ENCODE measurements around the gene FLOT1.

The FLOT1 gene

DNA sequence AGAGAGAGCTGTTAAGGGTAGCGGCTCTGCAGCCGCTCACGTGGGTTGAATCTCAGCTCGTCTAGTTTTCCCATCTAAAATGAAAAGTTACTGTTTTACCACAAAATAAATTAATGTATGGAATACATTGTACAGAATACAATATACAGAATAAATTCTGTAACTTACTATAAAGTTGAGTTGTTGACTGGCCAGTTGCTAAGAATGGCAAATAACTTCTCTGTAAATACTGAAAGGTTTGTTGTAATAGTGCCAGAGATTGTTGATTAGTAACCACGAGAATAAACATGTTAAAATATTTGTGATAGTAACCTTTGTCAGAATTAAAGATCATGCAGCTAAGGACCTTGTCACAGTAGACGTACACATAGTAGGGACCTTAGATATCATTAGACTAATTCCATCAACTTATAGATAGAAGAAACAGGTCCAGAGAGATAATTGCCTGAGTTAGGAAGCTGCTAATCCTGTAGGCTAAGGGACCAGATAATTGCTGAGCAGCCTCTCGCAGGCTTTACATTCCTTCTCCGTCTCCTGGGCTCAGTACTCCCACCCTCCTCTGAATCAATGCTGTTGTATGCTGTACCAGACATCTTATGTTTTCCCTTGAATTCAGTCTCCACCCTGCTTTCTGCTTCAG is 51.2 kb downstream of the FLOT1 start:
- no peak for DNase-seq

DNA sequence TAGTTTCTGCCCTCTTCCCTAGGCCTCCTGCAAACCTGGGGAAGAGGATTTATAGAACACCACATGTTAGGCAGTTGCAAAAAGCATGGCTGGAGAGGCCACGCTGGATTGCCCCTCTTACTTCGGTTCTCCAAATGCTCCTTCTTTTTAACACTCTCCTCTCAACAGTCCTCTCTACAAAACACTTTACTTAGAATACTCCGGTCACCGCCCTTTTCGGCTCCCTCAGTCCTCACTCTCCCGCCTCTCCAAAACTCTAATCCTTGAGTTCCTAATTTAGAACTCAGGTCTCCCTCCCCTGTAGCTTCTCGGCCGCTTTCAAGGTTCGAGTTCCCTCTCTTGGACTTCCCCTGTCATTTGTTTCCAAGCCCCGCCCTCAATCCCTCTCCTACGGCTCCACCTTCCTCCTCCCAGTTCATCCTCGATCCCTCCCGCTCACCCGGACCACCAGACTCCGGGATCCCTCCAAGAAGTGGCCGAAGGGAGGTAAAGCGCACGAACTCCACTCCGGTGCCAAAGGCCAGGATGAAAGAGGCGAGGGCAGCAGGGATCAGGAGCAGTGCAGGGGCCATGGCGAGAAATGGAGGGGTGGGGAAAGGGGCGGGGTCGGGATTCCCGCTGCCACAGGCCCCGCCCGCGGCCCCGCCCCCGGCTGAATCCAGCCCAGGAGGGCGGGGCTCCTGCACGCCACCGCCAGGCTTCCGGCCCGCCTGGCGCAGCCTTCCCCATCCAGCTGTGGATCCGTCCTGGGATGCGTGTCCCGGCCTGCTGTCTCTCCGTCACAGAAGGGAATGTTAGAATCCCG is 51.9 kb downstream of the FLOT1 start, which contains the start of gene NRM:
Gene NRM (minus strand): TSS at position 582 of the 805 bp plus-strand sequence. CDS start 10 bp downstream, at position 572.
- no peak for DNase-seq

DNA sequence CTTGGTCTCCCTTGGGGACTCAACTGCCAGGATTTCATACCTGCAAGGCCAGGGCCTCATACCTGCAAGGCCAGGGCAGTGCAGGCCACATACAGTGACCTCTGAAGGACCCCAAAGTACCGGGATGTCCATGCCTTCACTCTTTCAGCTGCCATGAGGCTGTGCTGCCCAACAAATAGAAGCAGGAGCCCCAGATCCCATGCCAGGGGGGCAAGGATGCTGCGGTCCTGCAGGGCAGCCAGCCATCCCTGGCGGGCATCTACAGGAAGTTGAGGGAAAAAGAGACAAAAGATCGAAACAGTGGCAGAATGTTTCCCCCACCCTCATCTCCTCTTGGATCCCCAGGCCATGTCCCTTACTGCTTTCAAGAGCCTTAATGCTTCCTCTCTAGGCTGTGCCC is 52.5 kb downstream of the FLOT1 start:
- no peak for DNase-seq

DNA sequence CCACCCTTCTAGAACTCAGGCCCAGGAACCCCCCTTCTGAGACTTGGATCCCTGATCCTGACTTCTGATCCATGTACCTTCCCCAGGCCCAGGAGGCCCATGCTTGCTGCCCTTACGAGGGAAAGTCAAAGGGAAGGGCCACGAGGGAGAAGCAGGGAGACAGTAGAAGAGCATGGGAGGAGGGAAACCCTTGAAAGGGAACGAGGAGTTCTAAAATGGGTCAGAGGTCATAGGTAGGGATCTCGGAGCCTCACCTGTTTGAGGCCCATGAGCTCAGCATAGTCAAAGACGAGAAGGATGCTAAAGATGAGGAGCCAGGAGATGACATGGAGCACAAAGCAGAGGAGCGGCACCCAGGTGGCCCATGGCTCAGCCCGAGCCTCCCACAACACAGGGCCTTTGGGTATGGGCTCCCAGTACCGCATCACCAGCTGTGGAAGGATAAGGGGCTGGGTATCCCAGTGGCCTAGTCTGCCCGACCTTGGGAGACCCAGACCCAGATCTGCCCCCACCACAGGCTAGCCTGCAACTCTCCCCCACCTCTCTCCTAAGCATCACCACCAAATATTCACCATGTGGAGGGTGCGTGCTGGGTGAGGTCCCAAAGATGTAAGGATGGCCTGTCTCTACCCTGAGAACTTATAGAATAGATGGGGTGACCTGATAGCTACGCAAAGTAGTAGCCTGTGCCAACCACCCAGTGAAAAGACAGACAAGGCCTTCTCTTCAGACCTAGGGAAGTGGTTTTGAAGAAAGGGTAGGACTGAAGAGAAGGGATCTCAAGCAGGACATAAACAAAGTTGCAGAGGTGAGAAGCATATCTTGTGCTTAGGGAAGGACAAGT is 53.2 kb downstream of the FLOT1 start:
- DNase-seq, result no peak

DNA sequence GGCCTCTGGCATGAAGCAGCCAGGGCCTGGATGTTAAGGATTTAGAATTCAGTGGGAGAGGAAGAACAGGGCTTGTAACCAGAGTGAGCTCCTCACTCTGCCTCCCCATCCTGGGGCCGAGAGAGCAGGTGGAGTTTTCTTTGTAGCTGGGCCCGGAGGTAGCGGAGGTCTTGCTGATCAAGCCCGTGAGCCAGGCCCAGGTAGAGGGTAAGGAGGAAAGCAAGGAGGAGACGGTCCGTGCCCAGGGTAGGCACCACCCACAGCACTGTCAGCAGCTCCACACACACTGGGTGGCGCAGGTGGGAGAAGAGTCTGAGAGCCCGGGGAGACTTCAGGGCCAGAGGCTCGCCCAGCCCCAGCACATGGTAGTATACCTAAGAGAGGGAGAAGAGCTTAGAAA is 53.9 kb downstream of the FLOT1 start:
- DNase-seq, result no peak

DNA sequence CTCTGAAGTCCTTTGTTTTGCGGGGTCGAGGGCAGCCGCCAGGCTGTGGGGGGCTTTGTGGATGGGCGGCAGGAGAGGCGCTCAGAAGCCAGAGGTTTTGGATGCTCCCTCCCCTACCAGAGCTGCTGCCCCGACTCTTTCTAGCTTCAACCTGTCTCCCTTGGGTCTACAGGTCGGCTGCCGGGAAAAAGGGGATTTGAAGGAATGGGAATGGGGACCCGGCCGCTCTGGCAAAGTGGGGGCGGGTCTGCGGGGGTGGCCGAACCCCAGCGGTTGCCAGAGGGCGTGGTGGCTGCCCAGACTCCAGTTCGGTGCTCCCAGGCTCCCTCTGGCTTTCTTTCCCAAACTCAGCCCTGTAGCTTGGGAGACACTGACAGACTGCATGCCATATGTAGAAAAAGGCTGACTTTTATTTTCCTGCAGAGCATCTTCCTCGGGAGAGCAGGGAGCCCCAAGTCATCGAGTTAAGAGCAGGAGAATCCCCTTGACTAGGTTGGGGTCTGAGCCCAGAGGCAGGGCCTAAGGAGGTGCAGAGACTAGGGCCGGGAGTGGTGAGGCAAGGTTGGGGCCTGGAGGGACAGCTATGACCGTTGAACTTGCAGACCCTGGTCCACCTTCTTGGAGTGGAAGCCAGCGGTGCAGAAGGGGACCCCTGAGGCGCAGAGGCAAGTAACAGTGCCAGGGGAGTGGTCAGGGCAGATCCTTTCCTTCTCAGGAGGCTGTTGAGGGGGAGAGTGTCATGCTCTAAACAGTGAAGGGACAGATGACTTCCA is 54.6 kb downstream of the FLOT1 start:
- DNase-seq, result no peak

DNA sequence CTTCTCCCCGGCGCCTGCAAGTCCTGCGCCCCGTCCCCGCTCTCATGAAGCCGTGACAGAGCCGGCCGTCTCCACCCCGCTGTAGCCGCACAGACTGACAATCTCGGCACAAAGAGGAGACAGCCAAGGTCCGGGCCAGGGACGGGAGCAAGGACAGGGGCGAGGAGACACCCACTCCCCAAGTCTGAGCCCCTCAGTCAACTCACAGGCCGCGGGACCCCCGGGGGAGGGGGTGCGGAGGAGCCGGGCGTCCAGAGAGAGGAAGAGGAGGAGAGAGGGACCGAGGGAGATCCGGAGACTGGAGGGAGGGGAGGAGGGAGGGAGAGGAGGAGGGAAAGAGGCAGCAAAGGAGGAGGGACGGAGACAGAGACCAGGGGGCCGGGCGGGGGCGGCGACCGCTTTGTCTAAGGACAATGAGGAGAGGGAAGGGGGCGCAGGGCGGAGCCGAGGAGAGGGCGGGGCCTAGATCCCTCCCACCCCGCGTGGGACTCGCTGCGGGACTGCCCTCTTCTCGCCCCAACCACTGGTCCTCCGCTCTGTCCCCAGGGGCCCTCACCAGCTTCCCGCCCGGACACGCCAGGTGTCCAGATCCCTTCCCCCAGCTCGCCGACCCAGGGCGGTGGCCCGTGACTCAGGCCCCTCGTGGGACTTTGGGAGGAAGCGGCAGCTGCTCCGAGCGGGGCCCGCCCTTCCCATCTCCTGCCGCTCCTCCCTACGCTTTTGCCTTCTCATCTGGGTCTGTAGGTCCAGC is 55.4 kb downstream of the FLOT1 start:
- no peak for DNase-seq

DNA sequence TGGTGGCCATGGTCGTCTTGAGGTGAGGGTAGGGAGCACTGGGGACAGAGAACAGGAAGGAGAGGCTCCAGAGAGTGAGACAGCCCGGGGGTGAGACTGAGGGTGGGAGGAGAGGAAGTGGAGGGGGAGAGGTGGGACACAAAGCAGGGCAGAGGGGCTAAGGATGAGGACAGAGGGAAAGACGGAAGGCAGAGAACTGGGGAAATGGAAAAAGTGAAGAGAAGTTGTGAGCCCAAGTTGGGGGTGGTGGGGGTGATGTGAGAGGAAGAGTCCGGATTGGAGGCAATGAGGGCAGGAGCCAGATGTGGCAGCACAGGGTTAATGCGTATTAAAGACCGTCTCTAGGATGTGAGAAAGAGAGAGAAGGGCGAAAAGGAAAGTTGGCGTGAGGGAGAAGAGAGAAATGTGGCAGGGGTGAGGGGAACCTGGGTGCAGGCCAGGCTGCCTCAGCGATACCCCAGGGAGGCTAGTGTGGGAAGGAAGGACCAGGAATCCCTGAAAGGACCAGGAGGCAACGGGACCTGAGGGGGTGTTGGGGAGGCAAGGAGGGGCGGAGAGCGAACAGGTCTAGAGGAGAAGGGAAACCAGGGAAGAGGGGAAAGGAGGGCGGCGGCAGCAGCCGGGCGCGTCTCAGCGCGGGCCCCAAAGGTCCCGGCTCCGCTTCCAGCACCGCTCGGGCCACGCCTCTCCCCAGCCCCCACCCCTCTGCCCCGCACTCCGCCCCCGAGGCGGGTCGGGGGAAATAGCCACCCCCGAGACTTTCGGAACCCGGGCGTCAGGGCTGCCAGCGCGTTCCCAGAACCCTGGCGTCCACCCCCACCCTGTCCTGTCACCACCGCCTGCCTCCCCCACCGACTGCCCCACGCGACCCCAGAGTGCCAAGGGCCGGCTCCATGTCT is 56.2 kb downstream of the FLOT1 start, which contains the start of gene PPP1R18:
Gene PPP1R18 (minus strand): TSS at position 637 of the 899 bp plus-strand sequence. CDS start 627 bp downstream, at position 10.
- no peak for DNase-seq

DNA sequence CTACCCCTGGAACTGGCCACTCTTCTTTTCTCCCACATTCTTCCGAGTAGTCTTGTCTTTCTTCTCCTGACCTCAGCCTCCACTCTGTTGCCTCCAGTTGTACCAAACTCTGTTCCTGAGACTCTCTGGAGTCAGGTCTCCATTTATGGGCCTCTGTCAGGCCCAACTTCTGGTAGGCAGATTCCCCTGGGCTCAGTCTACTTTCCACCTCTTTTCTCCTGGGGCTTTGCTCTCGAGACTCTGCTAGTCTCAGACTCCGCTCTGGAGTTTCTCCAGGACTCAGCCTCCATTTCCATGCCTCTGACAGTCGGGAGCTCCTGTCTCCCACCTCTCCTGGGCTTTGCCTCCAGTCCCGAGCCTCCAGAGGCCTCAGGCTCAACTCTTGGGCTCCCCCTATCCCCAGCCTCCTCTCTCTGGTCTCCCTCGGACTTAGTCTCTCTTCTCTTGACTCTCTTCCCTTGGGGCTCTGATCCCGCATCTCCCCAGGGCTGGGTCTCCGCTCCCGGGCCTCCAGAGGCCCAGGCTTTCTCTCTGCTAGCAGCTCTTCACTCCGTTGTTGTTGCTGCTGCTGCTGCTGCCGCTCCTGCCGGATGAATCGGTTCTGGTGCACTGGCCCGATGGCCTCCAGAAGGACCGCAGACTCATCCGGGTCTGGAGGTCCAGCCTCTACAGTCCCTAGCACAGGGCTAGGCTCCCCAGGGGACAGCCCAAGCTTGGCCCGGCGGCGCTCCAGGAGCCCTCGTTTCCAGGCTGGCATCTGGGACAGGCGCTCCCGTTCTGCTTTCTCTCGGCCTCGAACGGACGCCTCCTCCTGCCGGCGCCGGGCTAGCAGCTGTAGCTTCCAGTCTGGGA is 57.1 kb downstream of the FLOT1 start:
- DNase-seq, result no peak

DNA sequence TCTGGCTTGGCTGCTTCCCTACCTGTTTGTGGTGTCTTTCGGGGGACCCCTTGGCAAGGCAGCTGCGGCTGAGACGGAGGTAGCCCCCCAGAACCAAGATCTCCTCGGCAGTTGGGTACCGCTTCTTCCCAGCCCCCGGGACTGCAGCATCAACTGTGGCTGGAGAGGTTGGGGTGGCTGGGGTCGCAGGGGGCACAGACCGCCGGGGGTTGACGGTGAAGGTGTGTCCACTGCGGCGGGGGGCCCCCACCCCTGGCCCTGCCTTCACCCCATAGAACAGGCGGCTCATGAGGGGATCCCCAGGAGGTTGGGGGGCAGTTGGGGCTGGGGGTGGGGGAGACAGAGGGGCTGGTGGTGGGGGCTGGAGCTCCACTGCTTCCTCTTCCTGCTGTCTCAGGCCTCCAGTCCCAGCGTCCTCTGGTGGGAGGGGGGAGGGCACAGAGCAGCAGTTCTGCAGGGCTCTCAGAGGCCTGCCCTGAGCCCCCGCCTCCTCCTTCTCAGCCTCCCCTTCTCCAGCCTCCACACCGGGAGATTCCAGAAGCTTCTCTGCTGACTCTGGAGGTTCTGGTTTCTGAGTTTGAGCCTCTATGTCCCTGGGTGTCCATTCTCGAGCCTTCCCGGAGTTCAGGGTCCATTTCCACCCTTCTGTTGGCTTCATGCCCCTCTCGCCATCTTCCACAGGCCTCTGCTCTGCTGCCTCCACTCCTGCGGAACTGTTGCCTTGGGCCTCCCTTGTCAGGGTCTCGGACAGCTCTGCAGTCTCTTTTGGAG is 57.9 kb downstream of the FLOT1 start:
- DNase-seq, result no peak

DNA sequence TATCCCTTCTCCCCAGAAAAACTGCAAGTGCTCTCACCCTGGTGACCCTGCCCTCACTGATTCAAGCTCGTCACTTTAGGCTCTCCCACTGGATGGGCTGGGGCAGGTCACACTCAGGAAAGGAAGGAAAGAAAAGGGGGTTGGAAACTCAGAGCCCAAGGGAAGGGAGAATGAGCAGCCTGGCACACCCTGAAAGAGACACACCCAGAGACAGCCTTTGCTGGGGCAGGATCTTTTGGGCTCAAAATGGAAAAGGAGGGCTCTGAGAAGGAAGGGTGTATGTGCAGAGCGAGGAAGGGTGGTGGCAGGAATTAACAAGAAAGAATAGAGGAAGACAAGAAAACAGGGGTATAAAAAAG is 58.5 kb downstream of the FLOT1 start:
- DNase-seq, result no peak

DNA sequence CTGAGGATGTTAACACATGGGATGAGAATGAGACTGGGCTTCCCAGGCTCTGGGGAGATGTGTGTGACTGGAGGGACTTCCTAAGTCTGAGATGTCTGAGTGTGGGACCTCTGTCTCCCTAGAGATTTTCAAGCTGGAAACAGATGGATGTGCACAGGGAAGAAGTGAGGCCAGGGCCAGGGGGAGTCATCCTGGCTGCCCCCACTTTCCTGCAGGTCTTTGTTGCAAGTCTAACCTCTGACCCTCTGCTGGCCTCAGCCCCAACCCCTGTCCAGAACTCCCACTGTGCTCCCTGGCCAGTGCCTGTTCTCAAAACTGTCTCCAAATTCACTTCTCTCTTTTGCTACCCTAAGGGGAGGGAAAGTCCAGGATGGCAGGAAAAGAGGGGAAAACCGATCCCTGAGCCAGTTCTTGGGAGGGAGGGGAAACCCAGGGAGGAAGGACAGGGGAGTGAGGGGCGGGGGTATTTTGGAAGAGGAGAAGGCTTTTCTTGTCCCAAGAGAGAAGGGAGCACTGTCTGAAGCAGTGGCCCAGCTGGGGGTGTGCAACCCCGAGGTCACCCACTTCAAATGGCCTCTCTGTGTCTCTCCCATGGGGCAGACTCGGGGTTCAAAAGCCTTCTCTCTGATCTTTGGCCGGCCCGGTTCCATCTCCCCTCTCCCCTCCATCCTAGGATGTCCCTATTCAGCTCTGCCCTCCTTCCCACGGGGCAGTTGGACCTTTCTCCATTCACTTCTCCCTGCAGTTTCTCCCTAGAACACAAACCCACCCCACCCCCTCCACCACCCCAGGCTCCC is 59.1 kb downstream of the FLOT1 start:
- DNase-seq, result no peak

DNA sequence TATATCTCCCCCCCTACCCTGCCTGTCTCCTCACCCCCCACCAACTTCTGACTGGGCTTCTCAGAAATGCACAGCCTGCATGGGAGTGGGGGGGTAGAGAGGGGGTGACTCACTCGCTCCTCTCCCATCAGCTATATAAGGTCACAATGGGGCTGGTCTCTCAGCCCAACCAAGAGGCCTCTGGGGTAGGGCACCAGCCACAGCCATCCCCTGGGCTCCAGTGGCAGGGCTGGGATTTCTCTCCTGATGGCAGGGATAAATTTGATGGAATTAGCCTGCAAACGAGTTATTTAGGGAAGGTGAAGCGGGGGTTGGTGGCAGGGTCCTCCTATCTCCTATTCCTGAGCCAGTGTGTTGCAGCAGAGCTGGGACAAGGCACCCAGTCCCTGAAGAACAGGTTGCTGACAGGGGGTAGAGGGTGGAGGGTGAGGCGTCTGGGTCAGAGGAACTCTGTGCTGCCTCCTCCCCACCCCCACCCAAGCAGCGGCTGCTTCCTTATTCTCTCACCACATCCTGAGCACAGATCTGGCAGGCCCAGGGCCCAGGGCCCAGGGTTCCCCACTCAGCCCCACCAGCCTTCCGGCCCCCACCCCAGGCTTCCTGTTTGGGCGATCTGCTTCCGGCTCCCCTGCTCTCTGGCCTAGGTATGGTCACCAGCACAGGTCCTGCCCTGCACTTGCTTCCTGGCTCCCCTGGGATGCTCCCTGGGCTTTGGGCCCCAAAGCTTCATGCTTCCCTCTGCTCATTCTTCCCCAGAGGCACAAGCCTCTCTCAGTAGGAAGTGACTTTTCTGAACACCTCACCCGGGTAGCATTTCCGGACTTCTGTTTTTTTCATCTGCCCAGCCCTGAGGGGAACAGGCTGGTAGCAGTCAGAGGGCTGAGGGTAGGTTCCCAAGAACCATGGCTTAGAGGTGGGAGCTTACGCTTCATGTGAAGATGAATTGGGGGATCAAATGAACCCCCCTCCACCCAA is 60.1 kb downstream of the FLOT1 start:
- peak; percentile 70 for DNase-seq

DNA sequence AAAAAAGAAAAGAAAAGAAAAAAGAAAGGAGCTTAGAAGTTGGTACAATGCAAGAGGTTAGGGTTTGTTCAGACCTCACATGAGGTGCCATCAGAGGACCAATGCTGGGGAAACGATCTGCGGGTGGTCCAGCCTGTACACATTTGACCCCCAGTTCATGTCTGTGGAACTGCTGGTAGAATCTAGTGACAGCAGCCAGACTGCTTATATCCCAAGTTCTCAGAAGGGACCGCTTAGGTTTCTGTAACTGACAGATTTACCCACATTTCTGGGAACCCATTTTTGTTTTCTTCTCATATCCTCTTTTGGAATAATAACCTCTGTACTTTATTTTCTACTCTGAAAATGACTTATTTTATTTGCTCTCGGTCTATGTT is 60.7 kb downstream of the FLOT1 start:
- no peak for DNase-seq

DNA sequence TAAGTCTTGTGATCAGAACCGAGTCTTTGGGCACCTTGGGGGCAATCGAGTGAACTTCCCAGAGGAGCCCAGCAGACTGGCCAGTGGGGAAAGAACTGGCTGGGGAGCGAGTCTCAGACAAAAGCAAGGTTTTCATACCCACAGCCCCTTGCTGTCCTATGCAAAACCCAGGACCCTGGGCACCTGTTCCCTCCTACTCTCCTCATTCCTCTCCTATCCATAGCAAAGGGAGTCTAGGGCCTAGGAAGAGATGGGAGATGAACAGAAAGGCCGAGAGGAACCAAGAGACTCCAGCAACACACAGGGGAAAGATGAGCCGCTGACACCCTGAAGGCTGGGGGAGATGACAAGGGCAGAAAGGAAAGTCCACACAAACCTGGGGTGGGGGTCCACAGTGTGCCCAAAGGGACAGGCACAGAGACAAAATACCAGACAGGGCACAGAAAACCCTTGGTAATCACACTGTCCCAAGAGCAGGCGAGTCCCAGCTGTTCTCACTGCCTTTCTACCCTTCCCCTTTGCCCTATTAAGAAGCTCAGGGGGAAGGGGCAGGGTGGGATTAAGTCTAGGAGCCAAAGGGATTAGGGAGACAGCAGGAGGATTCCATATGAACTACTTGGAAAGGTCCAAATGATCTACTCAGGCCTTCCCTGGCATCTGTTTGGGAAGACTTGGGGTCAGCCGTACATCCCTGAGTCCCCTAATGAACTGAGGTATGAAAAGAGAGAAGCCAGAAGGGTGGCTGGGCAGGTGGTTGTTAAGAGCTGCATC is 62.5 kb downstream of the FLOT1 start:
- no peak for DNase-seq
